ENCODE data around the gene AGBL1.

GRCh38 chr15:86481720-86482119, 402.0 kb downstream of the AGBL1 start:
- TF ChIP-seq EP300 (IDR thresholded peaks at IDR 0.05) (no peak), POLR2AphosphoS5 (IDR thresholded peaks at IDR 0.05) (no peak)
- TF ChIP-seq, protein P1, sequence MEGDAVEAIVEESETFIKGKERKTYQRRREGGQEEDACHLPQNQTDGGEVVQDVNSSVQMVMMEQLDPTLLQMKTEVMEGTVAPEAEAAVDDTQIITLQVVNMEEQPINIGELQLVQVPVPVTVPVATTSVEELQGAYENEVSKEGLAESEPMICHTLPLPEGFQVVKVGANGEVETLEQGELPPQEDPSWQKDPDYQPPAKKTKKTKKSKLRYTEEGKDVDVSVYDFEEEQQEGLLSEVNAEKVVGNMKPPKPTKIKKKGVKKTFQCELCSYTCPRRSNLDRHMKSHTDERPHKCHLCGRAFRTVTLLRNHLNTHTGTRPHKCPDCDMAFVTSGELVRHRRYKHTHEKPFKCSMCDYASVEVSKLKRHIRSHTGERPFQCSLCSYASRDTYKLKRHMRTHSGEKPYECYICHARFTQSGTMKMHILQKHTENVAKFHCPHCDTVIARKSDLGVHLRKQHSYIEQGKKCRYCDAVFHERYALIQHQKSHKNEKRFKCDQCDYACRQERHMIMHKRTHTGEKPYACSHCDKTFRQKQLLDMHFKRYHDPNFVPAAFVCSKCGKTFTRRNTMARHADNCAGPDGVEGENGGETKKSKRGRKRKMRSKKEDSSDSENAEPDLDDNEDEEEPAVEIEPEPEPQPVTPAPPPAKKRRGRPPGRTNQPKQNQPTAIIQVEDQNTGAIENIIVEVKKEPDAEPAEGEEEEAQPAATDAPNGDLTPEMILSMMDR (IDR thresholded peaks at IDR 0.05) = no peak
